Neural cell (in vitro differentiated cells): ENCODE data around the gene RAP1A. TPM values are rescaled to one million over a fixed set of nuclear protein-coding genes. Genes with fewer than 3 reads are reported as not detected.
"Not testable (repeated sequence)": the region's sequence is repeated elsewhere in the genome, so short reads cannot be mapped to it uniquely, and the experiment has no call there.

Experiments
- H2AFZ ChIP-seq: fragments of 200-600, 300-800 bp; sonication (generic), shearing (Covaris generic); 2 replicates; pipeline ENCODE4 v1.6.0; 2014; ENCODE audit warnings: low read depth, mild to moderate bottlenecking, antibody characterized with exemption, low read length, moderate library complexity
- H3F3A ChIP-seq: fragments of 200-600 bp; shearing (Covaris generic); 2 replicates; pipeline ENCODE4 v1.6.1; 2016; ENCODE audit warnings: mild to moderate bottlenecking, moderate library complexity, mixed read lengths, antibody characterized with exemption, low read length; ENCODE audit not compliant: insufficient read depth, poor library complexity, severe bottlenecking
- H3K27ac ChIP-seq: fragments of 200-600, 300-800 bp; sonication (generic), shearing (Covaris generic); 2 replicates; pipeline ENCODE4 v1.5.1; 2014; ENCODE audit warnings: mild to moderate bottlenecking, low read length, moderate library complexity
- H3K27me3 ChIP-seq: fragments of 300-800, 200-600 bp; sonication (generic), shearing (Covaris generic); 2 replicates; pipeline ENCODE4 v1.6.0; 2014; ENCODE audit warnings: mild to moderate bottlenecking, low read depth, low read length, moderate library complexity; ENCODE audit not compliant: insufficient read depth
- H3K36me3 ChIP-seq: fragments of 300-800, 200-600 bp; sonication (generic), shearing (Covaris generic); 2 replicates; pipeline ENCODE4 v1.5.1; 2014; ENCODE audit warnings: mild to moderate bottlenecking, antibody characterized with exemption, low read length, moderate library complexity; ENCODE audit not compliant: insufficient read depth
- H3K4me2 ChIP-seq: fragments of 300-800, 200-600 bp; sonication (generic), shearing (Covaris generic); 2 replicates; pipeline ENCODE4 v1.6.0; 2014; ENCODE audit warnings: mild to moderate bottlenecking, low read length
- H3K4me3 ChIP-seq: fragments of 300-800, 200-600 bp; sonication (generic), shearing (Covaris generic); 2 replicates; pipeline ENCODE4 v1.5.1; 2014; ENCODE audit warnings: mild to moderate bottlenecking, low read length, moderate library complexity
- H3K79me2 ChIP-seq: fragments of 200-600 bp; shearing (Covaris generic); replicated peaks from 2 replicates; pipeline ENCODE4 v1.6.0; 2014; ENCODE audit warnings: mild to moderate bottlenecking, low read length, moderate library complexity; ENCODE audit not compliant: insufficient read depth
- H3K9ac ChIP-seq: fragments of 300-800, 200-600 bp; sonication (generic), shearing (Covaris generic); 2 replicates; pipeline ENCODE4 v1.6.1; 2016; ENCODE audit warnings: mild to moderate bottlenecking, low read length, mixed read lengths
- H3K9me2 ChIP-seq: fragments of 200-600 bp; shearing (Covaris generic); 2 replicates; pipeline ENCODE4 v1.6.1; 2016; ENCODE audit warnings: mild to moderate bottlenecking, low read length, mixed read lengths; ENCODE audit not compliant: insufficient read depth
- H3K9me3 ChIP-seq: fragments of 200-600, 300-800 bp; sonication (generic), shearing (Covaris generic); 2 replicates; pipeline ENCODE4 v1.6.1; 2016; ENCODE audit warnings: mild to moderate bottlenecking, mixed run types, low read length, moderate library complexity, mixed read lengths
- H4K20me1 ChIP-seq: fragments of 200-600 bp; shearing (Covaris generic); 2 replicates; pipeline ENCODE4 v1.6.1; 2016; ENCODE audit warnings: mild to moderate bottlenecking, mixed run types; ENCODE audit not compliant: insufficient read depth
- EP300 ChIP-seq: fragments of 450-650 bp; conservative IDR thresholded peaks from 2 replicates; pipeline ENCODE4 v1.6.1; 2014; ENCODE audit warnings: antibody characterized with exemption, mild to moderate bottlenecking, moderate library complexity; ENCODE audit not compliant: poor library complexity, severe bottlenecking
- EZH2 ChIP-seq: fragments of 200-600, 300-800 bp; shearing (Covaris generic), sonication (generic); IDR thresholded peaks from 2 replicates; pipeline ENCODE4 v1.6.1; 2014; ENCODE audit warnings: antibody characterized with exemption, low read length, borderline replicate concordance, mild to moderate bottlenecking; ENCODE audit not compliant: insufficient read depth, poor library complexity, severe bottlenecking
- MXI1 ChIP-seq: fragments of 450-650 bp; conservative IDR thresholded peaks from 2 replicates; pipeline ENCODE4 v1.6.1; 2014; ENCODE audit warnings: antibody characterized with exemption, mild to moderate bottlenecking; ENCODE audit not compliant: poor library complexity, severe bottlenecking
- POLR2AphosphoS5 ChIP-seq: IDR thresholded peaks from 2 replicates; pipeline ENCODE4 v1.6.1; 2012
- RAD21 ChIP-seq: fragments of 450-650 bp; conservative IDR thresholded peaks from 2 replicates; pipeline ENCODE4 v1.6.1; 2014; ENCODE audit warnings: antibody characterized with exemption, mild to moderate bottlenecking, moderate library complexity
- SMC3 ChIP-seq: fragments of 450-650 bp; conservative IDR thresholded peaks from 2 replicates; pipeline ENCODE4 v1.6.1; 2014; ENCODE audit warnings: antibody characterized with exemption, mild to moderate bottlenecking, moderate library complexity; ENCODE audit not compliant: poor library complexity
- TAF1 ChIP-seq: IDR thresholded peaks from 2 replicates; pipeline ENCODE4 v1.6.1; 2012; ENCODE audit warnings: low read depth
- polyA plus RNA-seq: library from polyadenylated mRNA; depleted of rRNA; stranded (reverse); fragments of >200 nt; gene quantifications from 2 replicates; pipeline ENCODE4 v1.2.3, GENCODE V29; 2014
- TF ChIP-seq, protein P1 (sequence below): fragments of 450-650 bp; IDR thresholded peaks from 2 replicates; pipeline ENCODE4 v1.5.1; 2014; ENCODE audit warnings: antibody characterized with exemption, mild to moderate bottlenecking, moderate library complexity; ENCODE audit not compliant: poor library complexity, severe bottlenecking
- TF ChIP-seq, protein P2 (sequence below): IDR thresholded peaks from 2 replicates; pipeline ENCODE4 v1.6.1; 2012; ENCODE audit warnings: borderline replicate concordance

The RAP1A gene
- polyA plus RNA-seq, 1 donor from 2014 or later = 28.7 TPM

DNA sequence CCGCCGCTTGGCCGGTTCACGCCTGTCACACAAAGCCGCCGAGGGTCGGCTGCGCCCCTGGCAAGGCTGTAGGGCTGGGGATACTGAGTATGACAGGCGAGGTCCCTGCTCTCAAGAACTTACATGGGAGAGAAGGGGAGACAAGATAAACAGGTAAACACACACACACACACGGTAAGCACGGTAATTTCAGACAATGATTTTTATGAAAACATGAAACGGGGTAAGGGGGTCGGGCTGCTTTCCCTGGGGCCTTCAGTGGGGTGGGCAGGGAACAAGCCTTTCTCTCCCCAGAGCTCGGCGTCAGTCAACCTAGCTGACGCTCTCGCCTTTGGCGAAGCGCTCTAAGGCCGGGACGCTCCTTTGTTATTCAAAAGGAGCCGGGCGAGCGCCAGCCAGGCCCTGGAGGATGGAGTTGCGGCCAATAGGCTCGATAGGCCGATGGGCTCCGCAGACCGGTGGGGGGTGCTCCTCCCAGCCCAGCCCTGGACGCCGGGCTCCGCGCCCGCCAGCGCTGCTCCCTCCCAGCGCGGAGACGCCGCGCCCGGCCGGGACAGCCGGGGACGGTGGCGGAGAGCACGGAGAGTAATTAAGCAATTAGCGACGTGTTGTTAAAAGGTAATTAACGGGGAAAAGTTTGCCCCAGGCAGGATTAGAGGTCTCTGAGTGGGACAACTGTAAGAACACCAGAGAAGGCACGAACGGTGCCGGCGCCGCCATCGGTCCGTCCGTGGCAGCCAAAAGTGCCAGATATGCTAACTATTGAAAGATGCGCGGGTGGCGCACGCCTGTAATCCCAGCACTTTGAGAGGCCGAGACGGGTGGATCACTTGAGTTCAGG lies 120.6 kb downstream of the RAP1A start:
- Histone ChIP-seq H3K27me3 (peaks cover 3% of the 10 kb centered on the region), H3K4me2 (peak overlapping the region; percentile 52), H3K27ac (peak overlapping the region; percentile 76), H4K20me1 (no peaks in the 10 kb centered on the region), H3K9ac (peak overlapping the region; percentile 73), H3K79me2 (no peaks in the 10 kb centered on the region), H3K9me2 (no peaks in the 10 kb centered on the region), H3K36me3 (no peaks in the 10 kb centered on the region), H3F3A (no peaks in the 10 kb centered on the region), H3K4me3 (peak overlapping the region; percentile 86), H3K9me3 (no peaks in the 10 kb centered on the region), H2AFZ (peak overlapping the region; percentile 62)
- no peak for TF ChIP-seq SMC3
- TF ChIP-seq, protein P1, sequence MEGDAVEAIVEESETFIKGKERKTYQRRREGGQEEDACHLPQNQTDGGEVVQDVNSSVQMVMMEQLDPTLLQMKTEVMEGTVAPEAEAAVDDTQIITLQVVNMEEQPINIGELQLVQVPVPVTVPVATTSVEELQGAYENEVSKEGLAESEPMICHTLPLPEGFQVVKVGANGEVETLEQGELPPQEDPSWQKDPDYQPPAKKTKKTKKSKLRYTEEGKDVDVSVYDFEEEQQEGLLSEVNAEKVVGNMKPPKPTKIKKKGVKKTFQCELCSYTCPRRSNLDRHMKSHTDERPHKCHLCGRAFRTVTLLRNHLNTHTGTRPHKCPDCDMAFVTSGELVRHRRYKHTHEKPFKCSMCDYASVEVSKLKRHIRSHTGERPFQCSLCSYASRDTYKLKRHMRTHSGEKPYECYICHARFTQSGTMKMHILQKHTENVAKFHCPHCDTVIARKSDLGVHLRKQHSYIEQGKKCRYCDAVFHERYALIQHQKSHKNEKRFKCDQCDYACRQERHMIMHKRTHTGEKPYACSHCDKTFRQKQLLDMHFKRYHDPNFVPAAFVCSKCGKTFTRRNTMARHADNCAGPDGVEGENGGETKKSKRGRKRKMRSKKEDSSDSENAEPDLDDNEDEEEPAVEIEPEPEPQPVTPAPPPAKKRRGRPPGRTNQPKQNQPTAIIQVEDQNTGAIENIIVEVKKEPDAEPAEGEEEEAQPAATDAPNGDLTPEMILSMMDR = peak; percentile 13

DNA sequence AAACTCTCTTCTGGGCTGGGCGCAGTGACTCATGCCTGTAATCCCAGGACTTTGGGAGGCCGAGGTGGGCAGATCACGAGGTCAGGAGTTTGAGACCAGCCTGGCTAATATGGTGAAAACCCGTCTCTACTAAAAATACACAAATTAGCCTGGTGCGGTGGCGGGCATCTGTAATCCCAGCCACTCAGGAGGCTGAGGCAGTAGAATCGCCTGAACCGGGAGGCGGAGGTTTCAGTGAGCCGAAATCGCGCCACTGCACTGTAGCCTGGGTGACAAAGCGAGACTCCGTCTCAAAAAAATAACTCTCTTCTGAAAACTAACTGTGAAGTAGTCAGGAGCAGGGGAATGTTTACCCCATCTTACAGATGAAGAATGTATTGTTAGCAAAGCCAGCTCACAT lies 122.7 kb downstream of the RAP1A start:
- not testable (repeated sequence) for H3K27me3 ChIP-seq, H3K27ac ChIP-seq, H3K9ac ChIP-seq, H3K4me3 ChIP-seq, H3K4me2 ChIP-seq, H3K9me3 ChIP-seq, H2AFZ ChIP-seq, H3F3A ChIP-seq, H3K9me2 ChIP-seq, H3K79me2 ChIP-seq, H4K20me1 ChIP-seq
- peaks cover 15% of the 10 kb centered on the region for H3K36me3 ChIP-seq

DNA sequence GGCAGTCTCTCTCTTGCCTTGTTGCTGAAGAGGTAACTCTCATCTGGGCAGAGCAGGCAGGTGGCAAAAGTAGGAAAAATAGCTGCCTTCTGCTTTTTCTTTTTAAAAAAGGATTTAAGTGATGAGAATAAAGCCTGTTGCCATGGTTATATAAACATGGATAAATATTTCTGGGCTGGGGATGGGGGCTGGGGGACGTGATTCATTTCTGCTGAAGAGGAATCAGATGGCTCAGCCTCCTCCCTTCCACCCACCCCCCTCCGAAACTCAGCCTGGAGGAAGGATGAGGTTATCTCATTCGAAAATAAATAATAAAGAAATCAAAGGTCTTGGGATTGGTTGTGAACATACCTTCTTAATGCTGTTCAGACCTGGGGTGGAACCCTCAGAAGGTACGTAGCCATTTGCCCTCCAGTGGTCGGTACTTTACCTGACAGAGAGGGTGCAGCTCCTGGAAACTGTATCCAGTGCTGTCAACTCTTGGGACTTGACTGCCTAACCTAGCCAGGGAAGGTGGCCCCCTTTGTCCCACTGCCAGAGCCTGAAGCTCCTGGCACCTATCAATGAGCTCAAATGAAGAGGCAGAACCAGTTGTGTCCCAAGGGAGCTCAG lies 123.5 kb downstream of the RAP1A start:
- H3K4me3 ChIP-seq = no peak overlapping the region
- H3K9me2 ChIP-seq = no peaks in the 10 kb centered on the region
- no peaks in the 10 kb centered on the region for H3F3A ChIP-seq
- H3K27me3 ChIP-seq = peaks cover 3% of the 10 kb centered on the region
- no peak overlapping the region for H3K27ac ChIP-seq
- H3K9me3 ChIP-seq = no peaks in the 10 kb centered on the region
- no peak overlapping the region for H3K9ac ChIP-seq
- H2AFZ ChIP-seq = no peak overlapping the region
- H3K4me2 ChIP-seq = no peak overlapping the region
- no peaks in the 10 kb centered on the region for H3K79me2 ChIP-seq
- TF ChIP-seq TAF1 = no peak
- TF ChIP-seq POLR2AphosphoS5 = no peak
- TF ChIP-seq, protein P2, sequence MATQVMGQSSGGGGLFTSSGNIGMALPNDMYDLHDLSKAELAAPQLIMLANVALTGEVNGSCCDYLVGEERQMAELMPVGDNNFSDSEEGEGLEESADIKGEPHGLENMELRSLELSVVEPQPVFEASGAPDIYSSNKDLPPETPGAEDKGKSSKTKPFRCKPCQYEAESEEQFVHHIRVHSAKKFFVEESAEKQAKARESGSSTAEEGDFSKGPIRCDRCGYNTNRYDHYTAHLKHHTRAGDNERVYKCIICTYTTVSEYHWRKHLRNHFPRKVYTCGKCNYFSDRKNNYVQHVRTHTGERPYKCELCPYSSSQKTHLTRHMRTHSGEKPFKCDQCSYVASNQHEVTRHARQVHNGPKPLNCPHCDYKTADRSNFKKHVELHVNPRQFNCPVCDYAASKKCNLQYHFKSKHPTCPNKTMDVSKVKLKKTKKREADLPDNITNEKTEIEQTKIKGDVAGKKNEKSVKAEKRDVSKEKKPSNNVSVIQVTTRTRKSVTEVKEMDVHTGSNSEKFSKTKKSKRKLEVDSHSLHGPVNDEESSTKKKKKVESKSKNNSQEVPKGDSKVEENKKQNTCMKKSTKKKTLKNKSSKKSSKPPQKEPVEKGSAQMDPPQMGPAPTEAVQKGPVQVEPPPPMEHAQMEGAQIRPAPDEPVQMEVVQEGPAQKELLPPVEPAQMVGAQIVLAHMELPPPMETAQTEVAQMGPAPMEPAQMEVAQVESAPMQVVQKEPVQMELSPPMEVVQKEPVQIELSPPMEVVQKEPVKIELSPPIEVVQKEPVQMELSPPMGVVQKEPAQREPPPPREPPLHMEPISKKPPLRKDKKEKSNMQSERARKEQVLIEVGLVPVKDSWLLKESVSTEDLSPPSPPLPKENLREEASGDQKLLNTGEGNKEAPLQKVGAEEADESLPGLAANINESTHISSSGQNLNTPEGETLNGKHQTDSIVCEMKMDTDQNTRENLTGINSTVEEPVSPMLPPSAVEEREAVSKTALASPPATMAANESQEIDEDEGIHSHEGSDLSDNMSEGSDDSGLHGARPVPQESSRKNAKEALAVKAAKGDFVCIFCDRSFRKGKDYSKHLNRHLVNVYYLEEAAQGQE = no peak
- TF ChIP-seq, protein P1 = no peak
- TF ChIP-seq MXI1 = no peak
- TF ChIP-seq RAD21 = no peak
- TF ChIP-seq SMC3 = no peak
- TF ChIP-seq EZH2 = no peak
- no peak for TF ChIP-seq EP300
- no peaks in the 10 kb centered on the region for H4K20me1 ChIP-seq
- peaks cover 15% of the 10 kb centered on the region for H3K36me3 ChIP-seq
